Measurements from ENCODE around the gene CIART. TPM values are rescaled to one million over a fixed set of nuclear protein-coding genes. Genes with fewer than 3 reads are reported as not detected.
"Not testable (repeated sequence)": the region's sequence is repeated elsewhere in the genome, so short reads cannot be mapped to it uniquely, and the experiment has no call there.

Gene CIART
- total RNA-seq, 1 donor from 2014 or later, result 6.6 TPM

GRCh38 chr1:150302902-150303301 is 20.5 kb downstream of the CIART start:
- intact Hi-C loops (cut with DNase I), result no loop called here
- H3K4me1 ChIP-seq, result no peaks in the 10 kb centered on the region
- peaks cover 0 to 25% of the 10 kb centered on the region in 2 donors for H3K36me3 ChIP-seq
- no peaks in the 10 kb centered on the region for H3K9me3 ChIP-seq
- no peak for TF ChIP-seq POLR2A (IDR thresholded peaks at IDR 0.05)
- no peak for TF ChIP-seq CTCF (IDR thresholded peaks at IDR 0.05)
- H3K27ac ChIP-seq, result no peak overlapping the region
- no peaks in the 10 kb centered on the region for H3K27me3 ChIP-seq
- DNase-seq (ENCODE audit: extremely low spot score in 2 of 2), result no peak
- H3K4me3 ChIP-seq, result no peak overlapping the region

GRCh38 chr1:150308585-150308984 is 26.2 kb downstream of the CIART start:
- H3K4me3 ChIP-seq; DNase-seq (ENCODE audit: extremely low spot score in 2 of 2); H3K4me1 ChIP-seq; H3K27ac ChIP-seq; intact Hi-C loops (cut with DNase I); H3K27me3 ChIP-seq; H3K9me3 ChIP-seq: not testable (repeated sequence)
- peaks cover 0 to 10% of the 10 kb centered on the region in 2 donors for H3K36me3 ChIP-seq

GRCh38 chr1:150309758-150310508 is 27.6 kb downstream of the CIART start:
- intact Hi-C loops (cut with DNase I), result no loop called here
- no peak for DNase-seq (ENCODE audit: extremely low spot score in 2 of 2)
- H3K27ac ChIP-seq, result no peak overlapping the region
- no peaks in the 10 kb centered on the region for H3K4me1 ChIP-seq
- TF ChIP-seq POLR2A (IDR thresholded peaks at IDR 0.05) (no peak), CTCF (IDR thresholded peaks at IDR 0.05) (no peak), POLR2AphosphoS5 (IDR thresholded peaks at IDR 0.05; ENCODE audit: insufficient read depth in 1 of 2, low read depth in 1 of 2) (no peak)
- H3K4me3 ChIP-seq, result no peak overlapping the region
- no peaks in the 10 kb centered on the region for H3K27me3 ChIP-seq
- H3K9me3 ChIP-seq, result no peaks in the 10 kb centered on the region
- H3K36me3 ChIP-seq, result peaks cover 0 to 10% of the 10 kb centered on the region in 2 donors

- intact Hi-C loops (cut with DNase I), result no loop called here
- no peak for DNase-seq (ENCODE audit: extremely low spot score in 2 of 2)
- peaks cover 0 to 10% of the 10 kb centered on the region in 2 donors for H3K36me3 ChIP-seq
- no peaks in the 10 kb centered on the region for H3K27me3 ChIP-seq
- H3K4me3 ChIP-seq, result no peak overlapping the region
- H3K4me1 ChIP-seq, result no peaks in the 10 kb centered on the region
- no peaks in the 10 kb centered on the region for H3K9me3 ChIP-seq
- H3K27ac ChIP-seq, result no peak overlapping the region
- TF ChIP-seq POLR2AphosphoS5 (IDR thresholded peaks at IDR 0.05; ENCODE audit: insufficient read depth in 1 of 2, low read depth in 1 of 2) (no peak), POLR2A (IDR thresholded peaks at IDR 0.05) (no peak), CTCF (IDR thresholded peaks at IDR 0.05) (no peak)
Observed at GRCh38 chr1:150311762-150312161, 29.4 kb downstream of the CIART start.

- H3K4me1 ChIP-seq; H3K27me3 ChIP-seq; DNase-seq (ENCODE audit: extremely low spot score in 2 of 2); intact Hi-C loops (cut with DNase I); H3K27ac ChIP-seq; H3K4me3 ChIP-seq; H3K36me3 ChIP-seq; H3K9me3 ChIP-seq: not testable (repeated sequence)
Observed at GRCh38 chr1:150314691-150315090, 32.3 kb downstream of the CIART start.

- intact Hi-C loops (cut with DNase I), result no loop called here
- TF ChIP-seq POLR2AphosphoS5 (IDR thresholded peaks at IDR 0.05; ENCODE audit: insufficient read depth in 1 of 2, low read depth in 1 of 2), result no peak
- no peak for TF ChIP-seq CTCF (IDR thresholded peaks at IDR 0.05)
- TF ChIP-seq POLR2A (IDR thresholded peaks at IDR 0.05), result no peak
- no peaks in the 10 kb centered on the region for H3K9me3 ChIP-seq
- peaks cover 19% of the 10 kb centered on the region for H3K4me1 ChIP-seq
- H3K27ac ChIP-seq, result peak overlapping the region; percentile 57
- H3K4me3 ChIP-seq, result peak overlapping the region; percentile 72 to 76
- H3K36me3 ChIP-seq, result peaks cover 0 to 10% of the 10 kb centered on the region in 2 donors
- H3K27me3 ChIP-seq, result no peaks in the 10 kb centered on the region
- no peak for DNase-seq (ENCODE audit: extremely low spot score in 2 of 2)
Observed at GRCh38 chr1:150320667-150320978, 38.3 kb downstream of the CIART start.
